Activated CD4-positive, alpha-beta T cell treated with anti-CD3 and anti-CD28 coated beads, Interleukin-2, amount 10 ng/mL, durations not matched to agents 7 days and 5 days (primary cell): ENCODE results near the gene HNRNPA3. TPM values are rescaled to one million over a fixed set of nuclear protein-coding genes. Genes with fewer than 3 reads are reported as not detected.

ENCODE experiments used
- CTCF ChIA-PET: fragments of 350-600 bp; sonication (Branson Sonifier 250); formaldehyde crosslinking; loops from one replicate; lab custom pipeline; 2021; ENCODE audit warnings: antibody characterized with exemption; lab: Charles Lee
- POLR2A ChIA-PET: fragments of 350-600 bp; sonication (Branson Sonifier 250); formaldehyde crosslinking; loops from one replicate; lab custom pipeline; 2021; ENCODE audit warnings: antibody characterized with exemption; lab: Charles Lee
- DNase-seq: peaks from one replicate; pipeline ENCODE4 v3.0.0-alpha.2; 2020
- H3K27ac Mint-ChIP-seq: one replicate; pipeline ENCODE4 v1.8.0; 2021; ENCODE audit warnings: mild to moderate bottlenecking, moderate library complexity, mixed read lengths
- H3K27me3 Mint-ChIP-seq: one replicate; pipeline ENCODE4 v1.8.0; 2021; ENCODE audit warnings: mixed read lengths
- H3K36me3 Mint-ChIP-seq: one replicate; pipeline ENCODE4 v1.8.0; 2021; ENCODE audit warnings: low read depth, mixed read lengths
- H3K4me1 Mint-ChIP-seq: one replicate; pipeline ENCODE4 v1.8.0; 2021; ENCODE audit warnings: mixed read lengths
- H3K4me3 Mint-ChIP-seq: one replicate; pipeline ENCODE4 v1.8.0; 2021; ENCODE audit warnings: mild to moderate bottlenecking, moderate library complexity, mixed read lengths
- H3K9me3 Mint-ChIP-seq: one replicate; pipeline ENCODE4 v1.8.0; 2021; ENCODE audit warnings: mixed read lengths
- total RNA-seq, 2 experiments: library from RNA; stranded (reverse); gene quantifications; one replicate each; pipeline ENCODE4 v1.2.3, GENCODE V29; 2021

HNRNPA3 gene
- total RNA-seq, 2 experiments from 2014 or later: 312 to 318 TPM

DNA sequence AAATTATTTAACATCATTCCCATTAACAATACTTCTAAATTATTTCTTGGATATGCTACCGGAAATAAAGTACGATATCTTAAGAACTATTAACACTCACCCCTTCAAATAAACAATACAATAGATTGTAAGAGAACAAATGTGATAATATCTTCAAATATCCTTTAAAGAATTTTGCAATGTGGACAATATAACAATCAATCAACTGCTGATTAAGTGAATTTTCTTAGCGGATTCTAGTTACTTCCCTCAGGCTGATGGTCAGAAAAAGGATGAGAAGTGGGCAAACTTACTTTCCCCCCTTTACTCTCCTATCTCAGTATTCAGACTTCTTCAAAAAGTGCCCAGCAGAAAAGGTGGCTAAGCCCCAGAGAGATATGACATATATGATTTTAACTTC lies 41.1 kb downstream of the HNRNPA3 start:
- POLR2A ChIA-PET: no interaction called here
- Mint-ChIP-seq H3K4me3 (no peak overlapping the region), H3K27ac (peak overlapping the region; percentile 22), H3K9me3 (peaks cover 4% of the 10 kb centered on the region), H3K4me1 (peaks cover 87% of the 10 kb centered on the region), H3K36me3 (peaks cover 68% of the 10 kb centered on the region), H3K27me3 (no peaks in the 10 kb centered on the region)
- no peak for DNase-seq
- CTCF ChIA-PET: interaction anchor here (2.1 to 5.9 kb wide), 2 partner anchors 11 to 20 kb away, joined by 6 to 52 read pairs; partner anchors contain the start of gene NFE2L2

DNA sequence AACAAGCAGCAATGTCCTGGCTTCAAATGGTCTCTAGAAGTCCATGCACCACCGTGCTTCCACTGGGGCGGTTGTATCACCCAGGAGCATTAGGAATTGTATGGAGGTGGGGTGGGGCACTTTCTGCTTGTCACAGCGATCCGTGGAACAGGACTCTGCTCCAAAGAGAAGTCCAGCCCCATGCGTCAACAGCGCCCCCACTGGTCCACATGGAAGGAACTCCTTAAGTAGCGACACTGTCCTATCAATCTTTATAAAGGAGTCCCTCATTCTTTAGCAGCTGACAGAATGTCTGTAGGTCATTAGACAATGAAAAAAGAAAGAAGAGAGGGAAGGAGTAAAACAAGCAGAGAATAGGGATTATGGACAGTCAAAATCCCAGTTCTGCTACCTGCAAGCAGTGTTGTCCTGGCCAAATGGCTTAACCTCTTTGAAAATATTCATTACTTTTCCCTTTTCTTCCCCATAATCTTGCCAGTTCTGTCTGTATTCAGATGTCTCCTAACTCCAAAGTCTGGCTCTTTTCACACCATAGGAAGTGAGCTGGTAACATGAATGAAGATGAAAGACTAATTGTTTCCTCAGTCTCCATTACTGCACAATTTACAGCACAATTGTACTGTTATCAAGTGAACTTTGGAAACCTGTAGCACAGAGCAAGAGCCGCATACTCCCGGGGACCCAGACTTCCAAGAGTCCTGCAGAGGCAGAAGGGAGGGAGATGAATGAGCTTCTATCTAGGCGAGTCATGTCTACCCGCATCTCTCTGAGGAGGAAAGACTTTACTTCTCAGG lies 42.0 kb downstream of the HNRNPA3 start:
- POLR2A ChIA-PET: interaction anchor here (2.0 kb wide), 1 partner anchor 9 kb away, joined by 7 read pairs; no protein-coding TSS in a partner anchor
- Mint-ChIP-seq H3K4me3 (no peak overlapping the region), H3K27ac (peak overlapping the region; percentile 38), H3K36me3 (peaks cover 75% of the 10 kb centered on the region), H3K9me3 (peaks cover 4% of the 10 kb centered on the region), H3K27me3 (no peaks in the 10 kb centered on the region), H3K4me1 (peaks cover 90% of the 10 kb centered on the region)
- no peak for DNase-seq
- CTCF ChIA-PET: interaction anchor here (1.1 to 5.9 kb wide), 3 partner anchors 10 to 14 kb away, joined by 3 to 52 read pairs (median 4); partner anchors contain the start of gene NFE2L2

DNA sequence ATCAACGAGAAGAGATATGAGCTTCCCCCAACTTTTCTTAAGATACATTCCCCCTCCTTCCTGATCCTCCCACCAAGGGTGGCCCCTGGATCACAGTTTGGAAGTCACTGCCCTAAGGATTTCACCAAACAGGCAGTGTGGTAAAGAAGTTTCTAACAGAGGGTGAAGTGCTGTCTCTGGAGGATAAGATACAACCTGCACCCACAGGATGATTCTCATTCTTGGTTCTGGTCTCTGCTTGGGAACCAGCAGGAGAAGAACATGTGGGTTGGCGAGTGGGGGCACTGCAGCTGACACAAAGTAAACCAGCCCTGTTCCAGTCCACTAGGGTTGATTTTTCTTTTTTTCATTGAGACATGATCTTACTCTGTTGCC lies 42.6 kb downstream of the HNRNPA3 start:
- peaks cover 90% of the 10 kb centered on the region for H3K4me1 Mint-ChIP-seq
- DNase-seq: no peak
- POLR2A ChIA-PET: interaction anchor here (2.0 kb wide), 1 partner anchor 8 kb away, joined by 7 read pairs; no protein-coding TSS in a partner anchor
- H3K27me3 Mint-ChIP-seq: no peaks in the 10 kb centered on the region
- H3K36me3 Mint-ChIP-seq: peaks cover 74% of the 10 kb centered on the region
- peaks cover 4% of the 10 kb centered on the region for H3K9me3 Mint-ChIP-seq
- no peak overlapping the region for H3K27ac Mint-ChIP-seq
- no peak overlapping the region for H3K4me3 Mint-ChIP-seq
- CTCF ChIA-PET: interaction anchor here (1.1 to 5.9 kb wide), 3 partner anchors 9 to 14 kb away, joined by 3 to 52 read pairs (median 4); partner anchors contain the start of gene NFE2L2

DNA sequence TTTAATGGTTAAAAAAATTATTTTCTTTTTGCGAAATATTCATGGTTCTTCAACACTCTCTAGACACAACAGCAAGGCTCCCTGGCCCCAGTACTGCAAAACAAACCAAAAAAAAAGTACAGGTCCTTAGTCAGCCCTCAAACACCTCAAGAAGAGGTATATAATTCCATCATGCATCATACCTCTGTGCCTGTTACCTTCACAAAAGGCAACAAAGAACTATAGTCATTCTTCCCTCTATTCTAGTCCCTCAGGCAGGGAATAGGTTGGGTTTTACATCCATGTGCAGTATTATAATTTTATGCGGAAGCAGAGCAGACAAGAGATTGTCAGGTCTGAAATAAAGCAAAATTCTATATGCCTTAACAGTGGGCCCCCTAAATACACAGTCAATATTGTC lies 43.4 kb downstream of the HNRNPA3 start:
- Mint-ChIP-seq H3K27me3 (no peaks in the 10 kb centered on the region), H3K4me1 (peaks cover 87% of the 10 kb centered on the region), H3K36me3 (peaks cover 74% of the 10 kb centered on the region), H3K27ac (no peak overlapping the region), H3K4me3 (no peak overlapping the region), H3K9me3 (peaks cover 4% of the 10 kb centered on the region)
- POLR2A ChIA-PET: interaction anchor here (2.0 kb wide), 1 partner anchor 7 kb away, joined by 7 read pairs; no protein-coding TSS in a partner anchor
- CTCF ChIA-PET: interaction anchor here (0.5 to 5.9 kb wide), 3 partner anchors 8 to 102 kb away, joined by 3 to 52 read pairs (median 5); partner anchors contain the start of gene NFE2L2
- no peak for DNase-seq

- ChIA-PET POLR2A (no interaction called here), CTCF (interaction anchor here (0.5 to 1.0 kb wide), 2 partner anchors 20 to 102 kb away, joined by 3 to 5 read pairs; no protein-coding TSS in a partner anchor)
- no peak overlapping the region for H3K4me3 Mint-ChIP-seq
Observed at GRCh38 chr2:177256695-177257094, 44.1 kb downstream of the HNRNPA3 start.

GRCh38 chr2:177257471-177257870 lies 44.9 kb downstream of the HNRNPA3 start:
- Mint-ChIP-seq H3K27me3 (no peaks in the 10 kb centered on the region), H3K4me1 (peaks cover 86% of the 10 kb centered on the region), H3K4me3 (no peak overlapping the region), H3K27ac (no peak overlapping the region), H3K9me3 (peaks cover 4% of the 10 kb centered on the region), H3K36me3 (peaks cover 71% of the 10 kb centered on the region)
- CTCF ChIA-PET: no interaction called here
- no peak for DNase-seq
- POLR2A ChIA-PET: no interaction called here

More at GRCh38 chr2:177256695-177257094, 44.1 kb downstream of the HNRNPA3 start:
- DNase-seq: no peak
- Mint-ChIP-seq H3K27ac (peak overlapping the region; percentile 6), H3K36me3 (peaks cover 72% of the 10 kb centered on the region), H3K4me1 (peaks cover 88% of the 10 kb centered on the region), H3K27me3 (no peaks in the 10 kb centered on the region), H3K9me3 (peaks cover 4% of the 10 kb centered on the region)

DNA sequence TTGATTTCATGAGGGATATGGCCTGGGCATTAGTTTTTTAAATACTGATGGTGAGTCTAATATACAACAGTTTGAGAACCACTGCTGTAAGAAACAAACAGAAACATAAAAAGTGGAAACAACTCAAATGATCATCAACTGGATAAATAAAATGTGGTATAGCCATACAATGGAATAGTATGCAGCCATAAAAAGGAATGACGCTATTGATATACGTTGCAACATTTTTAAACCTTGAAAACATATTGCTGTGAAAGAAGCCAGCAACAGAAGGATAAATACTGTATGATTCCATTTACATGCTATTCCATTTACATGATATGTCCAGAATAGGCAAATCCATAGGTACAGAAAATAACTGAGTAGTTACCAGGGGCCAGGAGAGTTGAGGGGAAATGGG lies 45.5 kb downstream of the HNRNPA3 start:
- H3K36me3 Mint-ChIP-seq: peaks cover 68% of the 10 kb centered on the region
- CTCF ChIA-PET: no interaction called here
- H3K27ac Mint-ChIP-seq: no peak overlapping the region
- no peaks in the 10 kb centered on the region for H3K27me3 Mint-ChIP-seq
- peaks cover 81% of the 10 kb centered on the region for H3K4me1 Mint-ChIP-seq
- no peak for DNase-seq
- no peak overlapping the region for H3K4me3 Mint-ChIP-seq
- POLR2A ChIA-PET: no interaction called here
- H3K9me3 Mint-ChIP-seq: peaks cover 4% of the 10 kb centered on the region

DNA sequence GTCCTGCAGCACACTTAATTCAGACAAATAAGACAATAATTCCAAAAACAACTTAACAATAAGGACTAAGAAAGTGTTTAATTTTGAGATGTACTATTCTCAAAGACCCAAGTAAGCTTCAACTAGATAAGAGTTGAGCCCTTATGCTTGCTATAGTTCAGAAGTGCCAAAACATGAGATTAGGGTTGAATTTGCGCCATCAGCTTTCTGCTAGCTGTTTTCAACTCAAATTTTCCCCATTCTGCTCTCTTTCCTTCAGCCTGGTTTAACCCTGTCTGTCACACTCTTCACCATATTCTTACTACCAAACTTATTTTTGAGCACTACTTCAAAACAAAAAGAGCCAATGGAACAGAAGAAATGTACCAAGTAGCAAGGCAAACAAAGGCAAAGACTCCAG lies 47.8 kb downstream of the HNRNPA3 start:
- Mint-ChIP-seq H3K4me3 (peak overlapping the region; percentile 12), H3K9me3 (peaks cover 4% of the 10 kb centered on the region), H3K4me1 (peaks cover 57% of the 10 kb centered on the region), H3K36me3 (peaks cover 56% of the 10 kb centered on the region), H3K27ac (no peak overlapping the region), H3K27me3 (no peaks in the 10 kb centered on the region)
- ChIA-PET CTCF (interaction anchor here (0.6 to 1.9 kb wide), 7 partner anchors 12 to 415 kb away, joined by 3 to 4 read pairs (median 3); no protein-coding TSS in a partner anchor), POLR2A (interaction anchor here (0.6 to 0.8 kb wide), 2 partner anchors 33 to 415 kb away, joined by 3 read pairs; no protein-coding TSS in a partner anchor)
- DNase-seq: no peak

- DNase-seq: no peak
- Mint-ChIP-seq H3K4me1 (peaks cover 56% of the 10 kb centered on the region), H3K36me3 (peaks cover 52% of the 10 kb centered on the region), H3K9me3 (peaks cover 4% of the 10 kb centered on the region), H3K4me3 (peak overlapping the region; percentile 91), H3K27me3 (no peaks in the 10 kb centered on the region), H3K27ac (peak overlapping the region; percentile 93)
- ChIA-PET CTCF (interaction anchor here (1.0 to 1.9 kb wide), 3 partner anchors 23 to 96 kb away, joined by 3 to 4 read pairs (median 3); no protein-coding TSS in a partner anchor), POLR2A (no interaction called here)
Observed at GRCh38 chr2:177261116-177262060, 48.8 kb downstream of the HNRNPA3 start.

DNA sequence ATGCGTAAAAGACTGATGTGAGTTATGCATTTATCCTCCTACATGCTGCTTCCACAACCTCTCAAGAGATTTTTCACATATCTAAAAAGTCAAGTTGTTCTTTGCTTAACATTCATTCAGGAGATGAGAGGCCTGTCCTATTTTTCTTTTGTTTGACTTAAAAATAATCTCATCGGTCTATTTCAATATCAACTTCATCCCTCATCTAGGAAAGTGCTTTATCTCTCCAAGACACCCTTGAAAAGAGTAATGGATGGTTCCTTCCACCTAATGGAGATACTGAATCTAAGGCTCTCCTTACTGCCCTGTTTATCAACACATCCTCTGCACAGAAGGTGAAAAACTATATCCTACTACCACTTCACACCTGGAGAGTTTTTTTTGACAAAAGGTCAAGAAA lies 49.5 kb downstream of the HNRNPA3 start:
- POLR2A ChIA-PET: no interaction called here
- peak overlapping the region; percentile 93 for H3K27ac Mint-ChIP-seq
- no peak for DNase-seq
- peaks cover 52% of the 10 kb centered on the region for H3K36me3 Mint-ChIP-seq
- H3K4me1 Mint-ChIP-seq: peaks cover 56% of the 10 kb centered on the region
- peak overlapping the region; percentile 91 for H3K4me3 Mint-ChIP-seq
- H3K9me3 Mint-ChIP-seq: peaks cover 4% of the 10 kb centered on the region
- H3K27me3 Mint-ChIP-seq: no peaks in the 10 kb centered on the region
- CTCF ChIA-PET: interaction anchor here (0.6 to 4.6 kb wide), 3 partner anchors 9 to 45 kb away, joined by 4 to 52 read pairs (median 6); no protein-coding TSS in a partner anchor

DNA sequence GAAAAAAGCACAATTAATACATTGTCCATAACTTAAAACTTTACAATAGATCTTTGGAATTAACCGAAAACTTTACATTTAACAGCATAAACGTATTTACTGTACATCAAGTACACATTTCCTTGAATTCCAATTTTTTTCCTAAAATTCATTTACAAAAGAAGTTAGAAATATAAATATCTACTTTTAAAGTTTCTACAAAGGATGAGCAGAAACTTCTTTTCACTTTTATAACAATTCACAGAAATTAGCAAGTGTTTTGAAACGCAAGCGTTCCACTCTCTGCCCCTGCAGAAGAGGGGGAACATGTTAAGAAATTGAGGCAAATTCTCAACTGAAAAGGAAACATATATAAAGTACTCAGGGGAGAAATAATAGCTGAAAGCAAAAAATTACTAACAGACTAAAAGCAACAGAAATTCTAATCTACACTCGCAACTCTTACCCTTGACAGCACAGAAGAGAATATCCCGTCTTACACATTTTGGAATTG lies 50.4 kb downstream of the HNRNPA3 start:
- Mint-ChIP-seq H3K27me3 (no peaks in the 10 kb centered on the region), H3K4me3 (peak overlapping the region; percentile 91), H3K9me3 (peaks cover 4% of the 10 kb centered on the region), H3K4me1 (peaks cover 57% of the 10 kb centered on the region), H3K27ac (peak overlapping the region; percentile 93), H3K36me3 (peaks cover 49% of the 10 kb centered on the region)
- no peak for DNase-seq
- ChIA-PET POLR2A (interaction anchor here (0.6 to 3.1 kb wide), 6 partner anchors 8 to 341 kb away, joined by 4 to 15 read pairs (median 7); partner anchors contain the start of gene HNRNPA3), CTCF (interaction anchor here (0.6 to 7.3 kb wide), 24 partner anchors 10 to 153 kb away, joined by 3 to 74 read pairs (median 8); partner anchors contain the start of gene HNRNPA3)
